Tibial artery (tissue), 4 donors: ENCODE results near the gene AMIGO1.

Source experiments
- DNase-seq, 2 donors: peaks; one replicate each; pipeline ENCODE4 v3.0.0-alpha.2; 2019
- H3K27ac ChIP-seq, 2 donors: fragments of 200-600 bp; sonication (generic) in 1 of 2; 1 replicate in 1 of 2; 2 replicates in 1 of 2; pipeline ENCODE4 v1.5.1; 2018 to 2019; ENCODE audit warnings: mild to moderate bottlenecking in 1 of 2
- H3K27me3 ChIP-seq, 2 donors: fragments of 200-600 bp; sonication (generic) in 1 of 2; one replicate each; pipeline versions ENCODE4 v1.5.1 to v1.6.0; 2016 to 2019
- H3K36me3 ChIP-seq, 3 donors: fragments of 200-600 bp; sonication (generic) in 2 of 3; one replicate each; pipeline ENCODE4 v1.5.1; 2016 to 2019; ENCODE audit warnings: mild to moderate bottlenecking in 2 of 3
- H3K4me1 ChIP-seq, 4 donors: fragments of 200-600 bp; sonication (generic) in 2 of 4; 1 replicate in 3 of 4; 2 replicates in 1 of 4; pipeline ENCODE4 v1.5.1; 2016 to 2019
- H3K4me3 ChIP-seq, 2 donors: fragments of 200-600 bp; sonication (generic) in 1 of 2; 1 replicate in 1 of 2; 2 replicates in 1 of 2; pipeline ENCODE4 v1.5.1; 2018 to 2019; ENCODE audit warnings: mild to moderate bottlenecking in 2 of 2
- H3K9me3 ChIP-seq, 3 donors: fragments of 200-600 bp; sonication (generic) in 1 of 3; one replicate each; pipeline ENCODE4 v1.5.1; 2016 to 2019
- CTCF ChIP-seq, 2 experiments: fragments of 200-600 bp in 1 of 2; fragments of 450-650 bp in 1 of 2; IDR thresholded peaks; one replicate each; pipeline ENCODE4 v1.5.1; 2017 to 2019; ENCODE audit warnings: antibody characterized with exemption in 2 of 2, mild to moderate bottlenecking in 1 of 2, moderate library complexity in 1 of 2
- intact Hi-C: fragments of 100-400 bp; cut with DNase I; formaldehyde crosslinking; loops from one replicate; pipeline ENCODE4 v1.15.0; 2023; ENCODE audit warnings: low total_unique reads

Gene AMIGO1

GRCh38 chr1:109531826-109532364 lies 22.4 kb upstream of the AMIGO1 start:
- Histone ChIP-seq H3K27me3 (no peaks in the 10 kb centered on the region), H3K4me3 (peak overlapping the region; percentile 34 to 36), H3K4me1 (peaks cover 0 to 31% (median 14%) of the 10 kb centered on the region in 4 donors), H3K36me3 (no peaks in the 10 kb centered on the region), H3K9me3 (no peaks in the 10 kb centered on the region), H3K27ac (peak overlapping the region; percentile 41 to 63)
- intact Hi-C loops: loop anchor here (2.0 to 10.0 kb wide), 2 partner anchors 41 to 107 kb away; partner anchors contain the start of gene PSMA5
- TF ChIP-seq CTCF (IDR thresholded peaks at IDR 0.05): no peak
- no peak for DNase-seq

- Histone ChIP-seq H3K4me3 (no peak overlapping the region), H3K4me1 (peaks cover 0 to 28% (median 14%) of the 10 kb centered on the region in 4 donors), H3K9me3 (no peaks in the 10 kb centered on the region), H3K27me3 (no peaks in the 10 kb centered on the region), H3K27ac (no peak overlapping the region), H3K36me3 (no peaks in the 10 kb centered on the region)
- DNase-seq: no peak
- intact Hi-C loops: loop anchor here (10.0 kb wide), 1 partner anchor 107 kb away; the partner anchor contains the start of gene PSMA5
- no peak for TF ChIP-seq CTCF (IDR thresholded peaks at IDR 0.05)
Observed at GRCh38 chr1:109531380-109531779, 21.9 kb upstream of the AMIGO1 start.

- intact Hi-C loops: loop anchor here (10.0 kb wide), 1 partner anchor 106 kb away; the partner anchor contains the start of gene PSMA5
- H3K9me3 ChIP-seq: no peaks in the 10 kb centered on the region
- H3K4me1 ChIP-seq: peaks cover 0 to 20% (median 12%) of the 10 kb centered on the region in 4 donors
- no peak overlapping the region for H3K27ac ChIP-seq
- DNase-seq: no peak
- H3K36me3 ChIP-seq: no peaks in the 10 kb centered on the region
- no peak overlapping the region for H3K4me3 ChIP-seq
- no peaks in the 10 kb centered on the region for H3K27me3 ChIP-seq
- TF ChIP-seq CTCF (IDR thresholded peaks at IDR 0.05): no peak
Observed at GRCh38 chr1:109530457-109531087, 21.0 kb upstream of the AMIGO1 start.

- Histone ChIP-seq H3K9me3 (no peaks in the 10 kb centered on the region), H3K4me3 (no peak overlapping the region), H3K27me3 (no peaks in the 10 kb centered on the region), H3K4me1 (peaks cover 0 to 17% (median 12%) of the 10 kb centered on the region in 4 donors), H3K36me3 (no peaks in the 10 kb centered on the region), H3K27ac (no peak overlapping the region)
- DNase-seq: no peak
- intact Hi-C loops: loop anchor here (10.0 kb wide), 1 partner anchor 105 kb away; the partner anchor contains the start of gene PSMA5
- TF ChIP-seq CTCF (IDR thresholded peaks at IDR 0.05): no peak
Observed at GRCh38 chr1:109529881-109530456, 20.4 kb upstream of the AMIGO1 start.

- no peaks in the 10 kb centered on the region for H3K9me3 ChIP-seq
- no peak for TF ChIP-seq CTCF (IDR thresholded peaks at IDR 0.05)
- H3K27me3 ChIP-seq: no peaks in the 10 kb centered on the region
- peaks cover 0 to 17% (median 12%) of the 10 kb centered on the region in 4 donors for H3K4me1 ChIP-seq
- no peak for DNase-seq
- intact Hi-C loops: no loop called here
- H3K4me3 ChIP-seq: no peak overlapping the region
- no peak overlapping the region for H3K27ac ChIP-seq
- H3K36me3 ChIP-seq: no peaks in the 10 kb centered on the region
Observed at GRCh38 chr1:109528712-109529111, 19.2 kb upstream of the AMIGO1 start.
